ENCODE results near the gene PIGC.

PIGC gene

GRCh38 chr1:172469717-172470116, 25.8 kb upstream of the PIGC start:
- H3K4me3 ChIP-seq (replicated peaks; ENCODE audit: low read depth, low read length), result no peak overlapping the region
- no peak for DNase-seq (ENCODE audit: low read depth)
- TF ChIP-seq CTCF (IDR thresholded peaks at IDR 0.05; ENCODE audit: low read length, missing control alignments), result no peak

- H3K4me3 ChIP-seq (replicated peaks; ENCODE audit: low read depth, low read length), result no peak overlapping the region
- TF ChIP-seq CTCF (IDR thresholded peaks at IDR 0.05; ENCODE audit: low read length, missing control alignments), result no peak
- DNase-seq (ENCODE audit: low read depth), result no peak
Measured at GRCh38 chr1:172468296-172468695, 24.4 kb upstream of the PIGC start.

GRCh38 chr1:172467446-172467845, 23.6 kb upstream of the PIGC start:
- TF ChIP-seq CTCF (IDR thresholded peaks at IDR 0.05; ENCODE audit: low read length, missing control alignments), result no peak
- H3K4me3 ChIP-seq (replicated peaks; ENCODE audit: low read depth, low read length), result no peak overlapping the region
- DNase-seq (ENCODE audit: low read depth), result no peak

- DNase-seq (ENCODE audit: low read depth), result no peak
- no peak overlapping the region for H3K4me3 ChIP-seq (replicated peaks; ENCODE audit: low read depth, low read length)
- no peak for TF ChIP-seq CTCF (IDR thresholded peaks at IDR 0.05; ENCODE audit: low read length, missing control alignments)
Measured at GRCh38 chr1:172466795-172467407, 23.0 kb upstream of the PIGC start.

GRCh38 chr1:172465617-172466016, 21.7 kb upstream of the PIGC start:
- no peak overlapping the region for H3K4me3 ChIP-seq (replicated peaks; ENCODE audit: low read depth, low read length)
- DNase-seq (ENCODE audit: low read depth), result no peak
- TF ChIP-seq CTCF (IDR thresholded peaks at IDR 0.05; ENCODE audit: low read length, missing control alignments), result no peak

- no peak for TF ChIP-seq CTCF (IDR thresholded peaks at IDR 0.05; ENCODE audit: low read length, missing control alignments)
- no peak for DNase-seq (ENCODE audit: low read depth)
- H3K4me3 ChIP-seq (replicated peaks; ENCODE audit: low read depth, low read length), result no peak overlapping the region
Measured at GRCh38 chr1:172460887-172461315, 17.0 kb upstream of the PIGC start.

- TF ChIP-seq CTCF (IDR thresholded peaks at IDR 0.05; ENCODE audit: low read length, missing control alignments), result no peak
- no peak for DNase-seq (ENCODE audit: low read depth)
- no peak overlapping the region for H3K4me3 ChIP-seq (replicated peaks; ENCODE audit: low read depth, low read length)
Measured at GRCh38 chr1:172460177-172460576, 16.3 kb upstream of the PIGC start.

Data from fibroblast of pulmonary artery (primary cell).